Karpas-422 (cell line): ENCODE data around the gene BAZ1B. TPM values are rescaled to one million over a fixed set of nuclear protein-coding genes. Genes with fewer than 3 reads are reported as not detected.
A peak's percentile ranks its signal among the peaks of the same experiment; 100 is the strongest.

ENCODE experiments used
- DNase-seq: peaks from one replicate; pipeline ENCODE4 v3.0.0-alpha.2; 2015
- H2AFZ ChIP-seq: fragments of 200-600 bp; sonication (generic); 2 replicates; pipeline ENCODE4 v1.6.1; 2014; ENCODE audit warnings: antibody characterized with exemption, low read length, mixed read lengths
- H3K27ac ChIP-seq: fragments of 200-600 bp; sonication (generic); 2 replicates; pipeline ENCODE4 v1.5.1; 2014; ENCODE audit warnings: mild to moderate bottlenecking, low read length, moderate library complexity
- H3K27me3 ChIP-seq: fragments of 200-600 bp; sonication (generic); 2 replicates; pipeline ENCODE4 v1.6.1; 2014; ENCODE audit warnings: low read length, mixed read lengths
- H3K36me3 ChIP-seq: fragments of 200-600 bp; sonication (generic); 2 replicates; pipeline ENCODE4 v1.6.1; 2014; ENCODE audit warnings: low read length, mixed read lengths; ENCODE audit not compliant: insufficient read depth
- H3K4me1 ChIP-seq: fragments of 200-600 bp; sonication (generic); 2 replicates; pipeline ENCODE4 v1.6.1; 2014; ENCODE audit warnings: mild to moderate bottlenecking, low read length, mixed read lengths
- H3K4me2 ChIP-seq: fragments of 200-600 bp; sonication (generic); 2 replicates; pipeline ENCODE4 v1.6.1; 2014; ENCODE audit warnings: low read length, low read depth, mild to moderate bottlenecking; ENCODE audit not compliant: poor library complexity, severe bottlenecking
- H3K4me3 ChIP-seq: fragments of 200-600 bp; sonication (generic); 2 replicates; pipeline ENCODE4 v1.5.1; 2014; ENCODE audit warnings: mild to moderate bottlenecking, antibody characterized with exemption, low read length, mixed read lengths
- H3K79me2 ChIP-seq: fragments of 200-600 bp; sonication (generic); 2 replicates; pipeline ENCODE4 v1.6.1; 2014; ENCODE audit warnings: mild to moderate bottlenecking, low read length, mixed read lengths
- H3K9ac ChIP-seq: fragments of 200-600 bp; sonication (generic); 2 replicates; pipeline ENCODE4 v1.6.0; 2014; ENCODE audit warnings: low read length
- H3K9me2 ChIP-seq: fragments of 200-600 bp; sonication (generic), shearing (Covaris generic); replicated peaks from 2 replicates; pipeline ENCODE4 v1.6.0; 2014; ENCODE audit warnings: mild to moderate bottlenecking, low read length, moderate library complexity; ENCODE audit not compliant: insufficient read depth
- H3K9me3 ChIP-seq: fragments of 300-700, 200-600 bp; sonication (generic); 2 replicates; pipeline ENCODE4 v1.6.1; 2014; ENCODE audit warnings: low read length, mixed read lengths
- H4K20me1 ChIP-seq: fragments of 200-600 bp; sonication (generic); 2 replicates; pipeline ENCODE4 v1.6.1; 2014; ENCODE audit warnings: mild to moderate bottlenecking, antibody characterized with exemption, low read length, low read depth; ENCODE audit not compliant: insufficient read depth
- total RNA-seq: library from RNA; depleted of rRNA; stranded (reverse); fragments of >200 nt; shearing (Covaris generic); gene quantifications from 2 replicates; pipeline ENCODE4 v1.2.3, GENCODE V29; 2014; ENCODE audit warnings: low replicate concordance

BAZ1B gene
- total RNA-seq, 1 experiment from 2014 or later: 51.2 TPM

DNA sequence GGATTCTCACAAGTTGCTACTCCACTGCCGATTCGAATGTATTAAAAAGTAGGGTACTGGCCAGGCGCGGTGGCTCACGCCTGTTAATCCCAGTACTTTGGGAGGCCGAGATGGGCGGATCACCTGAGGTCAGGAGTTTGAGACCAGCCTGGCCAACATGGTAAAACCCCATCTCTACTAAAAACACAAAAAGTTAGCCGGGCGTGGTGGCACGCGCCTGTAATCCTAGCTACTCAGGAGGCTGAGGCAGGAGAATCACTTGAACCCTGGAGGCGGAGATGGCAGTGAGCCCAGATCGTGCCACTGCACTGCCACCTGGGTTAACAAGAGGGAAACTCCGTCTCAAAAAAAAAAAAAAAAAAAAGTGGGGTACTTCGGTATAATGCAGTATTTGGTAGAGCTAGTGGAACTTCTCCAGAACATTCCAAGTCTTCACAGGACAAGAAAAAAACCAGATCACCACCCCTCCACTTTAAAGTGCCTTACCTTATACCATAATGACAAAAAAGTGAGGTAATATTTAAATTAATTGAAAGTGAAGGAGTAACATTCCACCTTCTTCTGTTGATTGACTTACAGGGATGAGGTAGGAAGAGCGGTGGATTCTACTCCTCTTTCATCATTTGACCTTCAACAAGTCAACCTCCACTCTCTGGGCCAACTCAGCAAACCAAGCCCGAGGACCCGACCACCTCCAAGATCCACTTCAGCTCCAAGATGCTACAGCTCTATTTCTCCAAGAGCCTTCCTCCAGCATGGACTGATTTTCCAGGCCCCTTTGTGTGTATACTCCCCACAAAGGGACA, 2.0 kb downstream of the BAZ1B start:
- peak overlapping the region; percentile 98 for H3K9ac ChIP-seq
- no peak overlapping the region for H2AFZ ChIP-seq
- peaks cover 73% of the 10 kb centered on the region for H3K79me2 ChIP-seq
- peak overlapping the region; percentile 79 for H3K27ac ChIP-seq
- peak overlapping the region; percentile 84 for H3K4me3 ChIP-seq
- DNase-seq: peak; percentile 49
- peaks cover 32% of the 10 kb centered on the region for H4K20me1 ChIP-seq
- H3K27me3 ChIP-seq: no peaks in the 10 kb centered on the region
- no peaks in the 10 kb centered on the region for H3K9me2 ChIP-seq
- H3K36me3 ChIP-seq: peaks cover 32% of the 10 kb centered on the region
- H3K4me2 ChIP-seq: peak overlapping the region; percentile 94
- peaks cover 44% of the 10 kb centered on the region for H3K4me1 ChIP-seq
- H3K9me3 ChIP-seq: no peaks in the 10 kb centered on the region

- Histone ChIP-seq H3K27me3 (no peaks in the 10 kb centered on the region), H3K4me1 (peaks cover 34% of the 10 kb centered on the region), H2AFZ (no peak overlapping the region), H3K9ac (no peak overlapping the region), H4K20me1 (peaks cover 36% of the 10 kb centered on the region), H3K36me3 (peaks cover 41% of the 10 kb centered on the region), H3K4me2 (peak overlapping the region; percentile 94), H3K27ac (no peak overlapping the region), H3K9me2 (no peaks in the 10 kb centered on the region), H3K4me3 (no peak overlapping the region), H3K9me3 (no peaks in the 10 kb centered on the region), H3K79me2 (peaks cover 88% of the 10 kb centered on the region)
- DNase-seq: no peak
Observed at GRCh38 chr7:73518470-73518869, 3.6 kb downstream of the BAZ1B start.

- H3K4me2 ChIP-seq: no peak overlapping the region
- H3K4me1 ChIP-seq: peaks cover 26% of the 10 kb centered on the region
- H3K9me3 ChIP-seq: no peaks in the 10 kb centered on the region
Observed at GRCh38 chr7:73517241-73517995, 4.7 kb downstream of the BAZ1B start.

GRCh38 chr7:73515178-73515577, 6.9 kb downstream of the BAZ1B start:
- Histone ChIP-seq H3K9me2 (no peaks in the 10 kb centered on the region), H3K4me1 (peaks cover 23% of the 10 kb centered on the region), H4K20me1 (peaks cover 47% of the 10 kb centered on the region), H3K27ac (no peak overlapping the region), H3K36me3 (peaks cover 66% of the 10 kb centered on the region), H2AFZ (no peak overlapping the region), H3K9ac (no peak overlapping the region), H3K9me3 (no peaks in the 10 kb centered on the region), H3K27me3 (no peaks in the 10 kb centered on the region), H3K4me3 (no peak overlapping the region), H3K4me2 (no peak overlapping the region), H3K79me2 (peaks cover 97% of the 10 kb centered on the region)
- DNase-seq: peak; percentile 88

More at GRCh38 chr7:73517241-73517995, 4.7 kb downstream of the BAZ1B start:
- Histone ChIP-seq H2AFZ (no peak overlapping the region), H3K4me3 (no peak overlapping the region), H3K9ac (no peak overlapping the region), H4K20me1 (peaks cover 45% of the 10 kb centered on the region), H3K79me2 (peaks cover 91% of the 10 kb centered on the region), H3K27ac (no peak overlapping the region), H3K9me2 (no peaks in the 10 kb centered on the region), H3K27me3 (no peaks in the 10 kb centered on the region), H3K36me3 (peaks cover 52% of the 10 kb centered on the region)
- no peak for DNase-seq

GRCh38 chr7:73512018-73512780, 9.9 kb downstream of the BAZ1B start:
- Histone ChIP-seq H3K79me2 (peaks cover 87% of the 10 kb centered on the region), H3K9me3 (no peaks in the 10 kb centered on the region), H2AFZ (no peak overlapping the region), H3K9me2 (no peaks in the 10 kb centered on the region), H3K27me3 (no peaks in the 10 kb centered on the region), H3K27ac (no peak overlapping the region), H3K36me3 (peaks cover 57% of the 10 kb centered on the region), H4K20me1 (peaks cover 26% of the 10 kb centered on the region), H3K9ac (no peak overlapping the region), H3K4me2 (no peak overlapping the region), H3K4me1 (peaks cover 5% of the 10 kb centered on the region), H3K4me3 (no peak overlapping the region)
- DNase-seq: no peak

GRCh38 chr7:73509463-73509862, 12.6 kb downstream of the BAZ1B start:
- H3K4me1 ChIP-seq: no peaks in the 10 kb centered on the region
- DNase-seq: no peak
- H3K79me2 ChIP-seq: peaks cover 78% of the 10 kb centered on the region
- H3K9me3 ChIP-seq: no peaks in the 10 kb centered on the region
- H3K9ac ChIP-seq: no peak overlapping the region
- no peaks in the 10 kb centered on the region for H3K9me2 ChIP-seq
- H4K20me1 ChIP-seq: peaks cover 30% of the 10 kb centered on the region; the same call in 1 of the 2 replicates
- H2AFZ ChIP-seq: no peak overlapping the region
- no peak overlapping the region for H3K4me2 ChIP-seq
- H3K36me3 ChIP-seq: peaks cover 63% of the 10 kb centered on the region
- H3K27me3 ChIP-seq: no peaks in the 10 kb centered on the region
- no peak overlapping the region for H3K4me3 ChIP-seq
- no peak overlapping the region for H3K27ac ChIP-seq

DNA sequence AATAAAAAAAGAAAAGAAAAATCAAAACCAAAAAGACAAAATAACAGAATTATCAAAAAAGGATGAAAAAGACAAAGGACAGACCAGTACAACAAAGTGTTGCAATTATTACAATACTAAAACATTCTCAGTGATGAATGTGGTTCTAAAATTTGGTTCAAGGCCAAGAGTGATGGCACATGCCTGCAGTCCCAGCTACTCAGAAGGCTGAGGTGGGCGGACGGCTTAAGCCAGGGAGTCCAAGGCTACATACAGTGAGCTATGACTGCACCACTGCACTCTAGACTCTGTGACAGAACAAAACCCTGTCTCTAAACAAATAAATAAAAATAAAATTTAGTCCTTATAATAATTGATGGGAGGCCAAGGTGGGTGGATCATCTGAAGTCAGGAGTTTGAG, 14.5 kb downstream of the BAZ1B start:
- Histone ChIP-seq H3K4me2 (no peak overlapping the region), H2AFZ (no peak overlapping the region), H3K79me2 (peaks cover 76% of the 10 kb centered on the region), H3K9ac (no peak overlapping the region), H3K9me2 (no peaks in the 10 kb centered on the region), H3K27me3 (no peaks in the 10 kb centered on the region), H3K36me3 (peaks cover 65% of the 10 kb centered on the region), H3K4me3 (no peak overlapping the region), H3K4me1 (no peaks in the 10 kb centered on the region), H4K20me1 (peaks cover 23% of the 10 kb centered on the region; the same call in 1 of the 2 replicates), H3K9me3 (no peaks in the 10 kb centered on the region), H3K27ac (no peak overlapping the region)
- no peak for DNase-seq

DNA sequence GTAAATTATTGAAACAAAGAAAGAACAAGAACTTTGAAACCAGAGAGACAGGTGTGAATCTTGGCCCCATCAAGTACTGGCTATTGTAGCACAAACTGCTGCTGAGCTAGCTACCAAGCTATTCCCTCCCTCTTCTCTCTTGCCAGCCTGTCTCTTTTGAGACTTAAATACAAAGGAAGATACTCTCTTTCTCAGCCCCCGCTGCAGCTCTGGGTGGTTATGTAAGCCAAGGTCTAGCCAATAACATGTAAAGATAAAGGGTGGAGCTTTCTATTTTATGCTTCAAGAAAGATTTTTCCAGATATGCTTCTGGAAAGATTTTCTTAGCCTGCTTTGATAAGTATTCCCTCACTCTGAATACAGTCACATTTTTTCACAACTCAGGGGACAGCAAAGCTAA, 17.2 kb downstream of the BAZ1B start:
- H3K9ac ChIP-seq: no peak overlapping the region
- H3K9me2 ChIP-seq: no peaks in the 10 kb centered on the region
- H3K27me3 ChIP-seq: no peaks in the 10 kb centered on the region
- H3K79me2 ChIP-seq: peaks cover 67% of the 10 kb centered on the region
- H3K4me2 ChIP-seq: no peak overlapping the region
- no peak overlapping the region for H3K4me3 ChIP-seq
- H3K9me3 ChIP-seq: no peaks in the 10 kb centered on the region
- no peak for DNase-seq
- H3K27ac ChIP-seq: no peak overlapping the region
- H3K4me1 ChIP-seq: no peaks in the 10 kb centered on the region
- peaks cover 19% of the 10 kb centered on the region; the same call in 1 of the 2 replicates for H4K20me1 ChIP-seq
- H3K36me3 ChIP-seq: peaks cover 60% of the 10 kb centered on the region; the same call in 1 of the 2 replicates
- H2AFZ ChIP-seq: no peak overlapping the region
